CD4-positive, CD25-positive, alpha-beta regulatory T cell (primary cell): ENCODE measurements around the gene RBM46. TPM values are rescaled to one million over a fixed set of nuclear protein-coding genes. Genes with fewer than 3 reads are reported as not detected.

Source experiments
- ATAC-seq, 2 donors: fragments of 150-1000 bp; cut with Tn5 transposase; one replicate each; pipeline ENCODE4 v1.10.0; 2021; ENCODE audit warnings: low read depth in 2 of 2, moderate number of reproducible peaks in 2 of 2, moderate library complexity in 1 of 2
- DNase-seq, 3 donors: peaks; one replicate each; pipeline versions ENCODE4 v3.0.0 to v3.0.0-alpha.2; 2012 to 2022; ENCODE audit warnings: mixed read lengths in 1 of 3
- H3K27ac ChIP-seq: one replicate; pipeline ENCODE4 v1.7.0; 2013; ENCODE audit warnings: mild to moderate bottlenecking, low read length; ENCODE audit not compliant: insufficient read depth, poor library complexity, severe bottlenecking
- H3K27me3 ChIP-seq: one replicate; pipeline ENCODE4 v1.7.0; 2013; ENCODE audit warnings: low read length; ENCODE audit not compliant: control insufficient read depth, insufficient read depth
- H3K36me3 ChIP-seq: one replicate; pipeline ENCODE4 v1.7.0; 2013; ENCODE audit warnings: mild to moderate bottlenecking, low read length, moderate library complexity; ENCODE audit not compliant: control insufficient read depth, insufficient read depth
- H3K4me1 ChIP-seq: 2 replicates; pipeline ENCODE4 v1.7.0; 2013; ENCODE audit warnings: mild to moderate bottlenecking, low read length; ENCODE audit not compliant: insufficient read depth, control insufficient read depth, poor library complexity, severe bottlenecking
- H3K4me3 ChIP-seq: one replicate; pipeline ENCODE4 v1.7.0; 2013; ENCODE audit warnings: low read depth, mild to moderate bottlenecking, low read length, moderate library complexity
- H3K9me3 ChIP-seq, 2 experiments: 1 replicate in 1 of 2; 2 replicates in 1 of 2; pipeline ENCODE4 v1.7.0; 2013; ENCODE audit warnings: low read length in 2 of 2, mild to moderate bottlenecking in 1 of 2, moderate library complexity in 1 of 2; ENCODE audit not compliant: control insufficient read depth in 2 of 2
- H3K27ac Mint-ChIP-seq, 3 donors: one replicate each; pipeline ENCODE4 v1.8.0; 2020 to 2022; ENCODE audit warnings: mild to moderate bottlenecking in 3 of 3, mixed read lengths in 3 of 3, moderate library complexity in 2 of 3
- H3K27me3 Mint-ChIP-seq: one replicate; pipeline ENCODE4 v1.8.0; 2022; ENCODE audit warnings: mild to moderate bottlenecking, mixed read lengths
- H3K36me3 Mint-ChIP-seq: one replicate; pipeline ENCODE4 v1.8.0; 2020; ENCODE audit warnings: mixed read lengths
- H3K4me1 Mint-ChIP-seq, 4 donors: one replicate each; pipeline ENCODE4 v1.8.0; 2020 to 2022; ENCODE audit warnings: mixed read lengths in 4 of 4, mild to moderate bottlenecking in 1 of 4
- H3K4me3 Mint-ChIP-seq, 4 donors: one replicate each; pipeline ENCODE4 v1.8.0; 2020 to 2022; ENCODE audit warnings: mild to moderate bottlenecking in 4 of 4, mixed read lengths in 4 of 4, moderate library complexity in 3 of 4
- H3K9me3 Mint-ChIP-seq, 7 donors: one replicate each; pipeline ENCODE4 v1.8.0; 2020 to 2022; ENCODE audit warnings: mixed read lengths in 7 of 7, mild to moderate bottlenecking in 3 of 7, moderate library complexity in 2 of 7
- polyA plus RNA-seq, 4 donors: library from polyadenylated mRNA; unstranded; fragments of 300-500 nt; fragmentation: Illumina TruSeq; gene quantifications; one replicate each; pipeline ENCODE4 v1.2.3, GENCODE V29; 2021
- total RNA-seq: library from RNA; stranded (reverse); gene quantifications from one replicate; pipeline ENCODE4 v1.2.3, GENCODE V29; 2022

Gene RBM46
- total and polyA plus RNA-seq, 5 donors from 2014 or later = not detected

DNA sequence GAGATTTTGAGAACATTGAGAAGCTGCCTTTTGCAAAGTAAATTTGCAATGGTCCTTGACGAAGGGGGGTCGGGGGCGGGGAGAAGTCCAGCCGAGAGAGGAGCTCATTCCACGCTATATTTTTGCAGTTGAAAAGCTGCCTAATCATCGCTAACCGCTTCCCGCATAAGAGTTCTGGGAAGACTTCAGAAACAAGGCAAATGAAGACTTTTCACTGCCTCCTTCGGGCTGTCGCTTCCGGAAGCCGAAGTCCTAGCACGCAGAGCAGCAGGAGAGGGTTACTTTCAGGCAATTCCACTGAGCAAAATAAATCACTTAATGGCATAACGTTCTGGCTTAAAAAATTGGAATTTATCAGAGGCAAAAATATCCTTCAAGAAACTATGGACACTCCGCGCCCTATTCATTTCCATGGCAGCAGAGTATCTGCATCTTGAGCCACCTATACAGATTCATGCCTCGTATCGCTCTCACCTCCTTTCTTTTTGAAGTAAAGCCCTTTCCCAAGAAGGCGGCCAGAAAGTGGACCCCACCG is 39.9 kb upstream of the RBM46 start:
- Mint-ChIP-seq H3K9me3 (peaks cover 0 to 9% (median 0%) of the 10 kb centered on the region in 7 donors), H3K4me3 (peak overlapping the region in 1 of 4 donors; percentile 50), H3K36me3 (no peaks in the 10 kb centered on the region), H3K27me3 (peaks cover 47% of the 10 kb centered on the region), H3K27ac (no peak overlapping the region), H3K4me1 (peaks cover 0 to 22% (median 4%) of the 10 kb centered on the region in 4 donors)
- no peaks in the 10 kb centered on the region for H3K9me3 ChIP-seq
- no peak for ATAC-seq
- H3K27ac ChIP-seq = no peak overlapping the region
- DNase-seq = no peak
- H3K36me3 ChIP-seq = no peaks in the 10 kb centered on the region
- H3K4me3 ChIP-seq = no peak overlapping the region
- peaks cover 17% of the 10 kb centered on the region for H3K27me3 ChIP-seq
- H3K4me1 ChIP-seq = peaks cover 9% of the 10 kb centered on the region

DNA sequence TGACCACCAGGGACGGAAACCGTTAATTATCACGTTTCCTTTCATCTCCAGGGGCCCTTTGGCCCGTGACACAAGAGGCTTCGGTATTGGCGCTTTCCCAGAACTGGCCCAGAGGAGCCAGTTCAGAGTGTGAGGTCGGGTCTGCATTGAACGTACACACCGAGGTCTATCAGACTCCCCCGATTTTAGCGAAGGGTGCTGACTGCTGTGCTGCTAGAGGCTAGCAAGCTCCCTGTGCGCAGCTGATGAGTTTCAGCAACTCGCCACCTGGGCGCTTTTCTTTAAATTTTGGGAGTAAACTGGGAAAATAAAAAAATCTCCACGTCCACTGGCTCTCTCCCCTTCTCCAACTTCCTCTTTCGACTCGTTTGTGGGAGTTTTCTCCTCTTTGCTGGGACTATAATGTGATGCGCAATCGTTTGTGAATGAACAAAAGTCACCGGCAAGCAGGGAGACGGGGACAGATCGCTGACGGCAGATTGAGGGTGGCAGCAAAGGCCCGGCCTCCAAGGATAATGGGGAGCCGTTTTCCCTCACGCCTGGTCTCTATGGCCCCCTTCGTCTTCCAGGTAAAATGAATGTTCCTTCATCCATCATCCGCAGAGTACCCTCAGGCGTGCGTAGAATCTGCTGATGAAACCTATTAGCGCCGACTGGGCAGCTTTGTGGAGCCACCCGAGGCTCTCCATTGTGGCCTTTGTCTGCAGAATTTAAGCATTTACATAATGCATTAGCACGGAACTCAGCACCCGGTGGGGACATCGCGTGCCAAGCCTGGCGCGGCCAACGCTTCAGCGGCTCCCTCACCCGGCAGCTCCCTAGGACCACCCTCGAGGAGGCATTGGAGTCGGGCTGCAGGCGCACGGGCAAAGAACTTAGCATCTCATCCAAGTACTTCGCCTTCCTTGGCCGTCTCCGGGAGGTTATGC is 38.9 kb upstream of the RBM46 start:
- peaks cover 9% of the 10 kb centered on the region for H3K4me1 ChIP-seq
- H3K27me3 ChIP-seq = peaks cover 17% of the 10 kb centered on the region
- H3K9me3 Mint-ChIP-seq = peaks cover 0 to 11% (median 0%) of the 10 kb centered on the region in 7 donors
- H3K27ac ChIP-seq = no peak overlapping the region
- H3K4me3 ChIP-seq = no peak overlapping the region
- peak in 1 of 3 donors; percentile 1 for DNase-seq
- H3K4me1 Mint-ChIP-seq = peaks cover 0 to 22% (median 4%) of the 10 kb centered on the region in 4 donors
- ATAC-seq = no peak
- H3K9me3 ChIP-seq = no peaks in the 10 kb centered on the region
- no peaks in the 10 kb centered on the region for H3K36me3 Mint-ChIP-seq
- peak overlapping the region in 2 of 4 donors; percentile 29 to 91 for H3K4me3 Mint-ChIP-seq
- peak overlapping the region in 1 of 3 donors; percentile 14 for H3K27ac Mint-ChIP-seq
- peaks cover 52% of the 10 kb centered on the region for H3K27me3 Mint-ChIP-seq
- H3K36me3 ChIP-seq = no peaks in the 10 kb centered on the region

DNA sequence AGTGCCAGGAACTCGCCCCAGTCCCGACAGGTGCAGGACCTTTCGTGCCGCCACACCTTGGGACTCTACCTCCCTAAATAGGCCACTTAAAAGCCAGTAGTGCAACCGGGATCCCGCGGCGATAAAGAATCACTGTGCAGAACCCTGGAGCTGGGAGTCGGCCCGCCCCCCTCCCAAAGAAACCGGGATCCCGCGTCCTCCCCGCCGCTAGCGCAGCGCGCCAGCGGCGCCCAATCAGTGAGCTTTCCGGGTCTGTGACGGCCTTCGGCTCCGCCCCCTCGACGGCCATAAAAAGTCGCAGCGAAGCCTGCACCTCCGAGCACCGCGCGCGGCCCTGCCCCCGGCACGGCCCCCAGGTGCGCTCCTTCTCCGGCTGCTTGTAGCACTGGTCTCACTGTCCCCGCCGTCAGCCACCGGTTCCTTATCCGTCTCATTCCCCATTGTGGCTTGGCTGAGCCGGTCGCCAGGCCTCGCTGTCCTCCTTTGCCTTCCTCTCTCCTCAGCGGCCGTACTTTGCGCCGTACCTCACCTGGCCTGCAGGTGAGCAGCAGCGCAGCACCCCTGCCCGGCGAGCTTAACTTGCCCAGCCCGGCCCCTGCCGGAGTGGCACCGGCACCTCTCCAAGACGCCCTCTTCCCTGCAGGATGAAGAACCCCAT is 37.3 kb upstream of the RBM46 start, which contains the start of gene LRAT:
LRAT (plus strand) TSS at position 318 of the 658 bp plus-strand sequence; CDS start at position 645, 327 bp downstream.
- ATAC-seq = no peak
- Mint-ChIP-seq H3K9me3 (peaks cover 0 to 12% (median 0%) of the 10 kb centered on the region in 7 donors), H3K4me3 (peak within 1 kb of the TSS; percentile 54 to 90 (median 86)), H3K36me3 (no peaks in the 10 kb centered on the region), H3K4me1 (peaks cover 0 to 22% (median 4%) of the 10 kb centered on the region in 4 donors), H3K27me3 (peaks cover 65% of the 10 kb centered on the region), H3K27ac (no peak within 1 kb of the TSS)
- Histone ChIP-seq H3K36me3 (no peaks in the 10 kb centered on the region), H3K27me3 (peaks cover 17% of the 10 kb centered on the region), H3K4me3 (peak within 1 kb of the TSS; percentile 37), H3K9me3 (no peaks in the 10 kb centered on the region), H3K4me1 (peaks cover 9% of the 10 kb centered on the region), H3K27ac (no peak within 1 kb of the TSS)
- peak; percentile 3 to 43 (median 10) for DNase-seq

DNA sequence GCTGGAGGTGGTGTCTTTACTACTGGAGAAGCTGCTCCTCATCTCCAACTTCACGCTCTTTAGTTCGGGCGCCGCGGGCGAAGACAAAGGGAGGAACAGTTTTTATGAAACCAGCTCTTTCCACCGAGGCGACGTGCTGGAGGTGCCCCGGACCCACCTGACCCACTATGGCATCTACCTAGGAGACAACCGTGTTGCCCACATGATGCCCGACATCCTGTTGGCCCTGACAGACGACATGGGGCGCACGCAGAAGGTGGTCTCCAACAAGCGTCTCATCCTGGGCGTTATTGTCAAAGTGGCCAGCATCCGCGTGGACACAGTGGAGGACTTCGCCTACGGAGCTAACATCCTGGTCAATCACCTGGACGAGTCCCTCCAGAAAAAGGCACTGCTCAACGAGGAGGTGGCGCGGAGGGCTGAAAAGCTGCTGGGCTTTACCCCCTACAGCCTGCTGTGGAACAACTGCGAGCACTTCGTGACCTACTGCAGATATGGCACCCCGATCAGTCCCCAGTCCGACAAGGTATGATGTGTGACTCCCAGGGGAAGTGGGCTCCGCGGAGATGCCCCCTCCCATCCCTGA is 36.6 kb upstream of the RBM46 start:
- no peak overlapping the region for H3K4me3 ChIP-seq
- H3K27me3 ChIP-seq = peaks cover 17% of the 10 kb centered on the region

DNA sequence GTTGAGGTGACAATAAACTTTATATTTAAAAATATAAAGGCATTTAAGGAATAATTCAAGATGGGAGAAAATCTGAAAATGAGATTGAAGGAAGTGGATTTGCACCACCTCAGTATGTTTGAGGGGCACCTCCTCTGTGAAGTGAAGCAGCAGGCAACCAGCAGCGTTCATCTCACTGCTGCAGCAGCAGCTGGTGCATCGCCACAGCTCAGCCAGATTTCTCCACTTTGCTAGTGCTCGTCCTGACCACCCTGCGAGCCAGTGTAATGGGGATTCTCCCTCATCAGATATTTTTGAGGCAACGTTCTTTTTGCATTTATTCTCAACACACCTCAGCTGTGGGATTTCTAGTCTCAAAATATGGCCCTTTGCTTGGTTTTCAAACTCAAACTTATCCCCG is 23.4 kb upstream of the RBM46 start:
- H3K27ac ChIP-seq = no peak overlapping the region
- Mint-ChIP-seq H3K36me3 (no peaks in the 10 kb centered on the region), H3K9me3 (peaks cover 0 to 4% (median 0%) of the 10 kb centered on the region in 7 donors), H3K4me1 (no peaks in the 10 kb centered on the region), H3K27me3 (peaks cover 12% of the 10 kb centered on the region), H3K27ac (no peak overlapping the region), H3K4me3 (no peak overlapping the region)
- H3K36me3 ChIP-seq = no peaks in the 10 kb centered on the region
- H3K27me3 ChIP-seq = no peaks in the 10 kb centered on the region
- DNase-seq (no peak), ATAC-seq (no peak)
- H3K4me1 ChIP-seq = no peaks in the 10 kb centered on the region
- no peak overlapping the region for H3K4me3 ChIP-seq
- no peaks in the 10 kb centered on the region for H3K9me3 ChIP-seq

More for the DNA sequence above, 36.6 kb upstream of the RBM46 start:
- Mint-ChIP-seq H3K27me3 (peaks cover 70% of the 10 kb centered on the region), H3K36me3 (no peaks in the 10 kb centered on the region), H3K4me3 (peak overlapping the region in 3 of 4 donors; percentile 83 to 88 (median 87)), H3K9me3 (peaks cover 0 to 12% (median 0%) of the 10 kb centered on the region in 7 donors), H3K4me1 (peaks cover 0 to 22% (median 4%) of the 10 kb centered on the region in 4 donors), H3K27ac (no peak overlapping the region)
- ATAC-seq = no peak
- H3K9me3 ChIP-seq = no peaks in the 10 kb centered on the region
- no peaks in the 10 kb centered on the region for H3K36me3 ChIP-seq
- DNase-seq = peak in 1 of 3 donors; percentile 2
- peaks cover 9% of the 10 kb centered on the region for H3K4me1 ChIP-seq
- no peak overlapping the region for H3K27ac ChIP-seq

- no peak overlapping the region for H3K27ac ChIP-seq
- DNase-seq (no peak), ATAC-seq (no peak)
- no peak overlapping the region for H3K27ac Mint-ChIP-seq
- H3K36me3 ChIP-seq = no peaks in the 10 kb centered on the region
- no peak overlapping the region for H3K4me3 Mint-ChIP-seq
- H3K36me3 Mint-ChIP-seq = no peaks in the 10 kb centered on the region
- peaks cover 0 to 4% (median 0%) of the 10 kb centered on the region in 7 donors for H3K9me3 Mint-ChIP-seq
- H3K4me3 ChIP-seq = no peak overlapping the region
- no peaks in the 10 kb centered on the region for H3K4me1 Mint-ChIP-seq
- H3K27me3 Mint-ChIP-seq = peaks cover 9% of the 10 kb centered on the region
- H3K27me3 ChIP-seq = no peaks in the 10 kb centered on the region
- H3K4me1 ChIP-seq = no peaks in the 10 kb centered on the region
- H3K9me3 ChIP-seq = no peaks in the 10 kb centered on the region
Measured at GRCh38 chr4:154760895-154761294, 20.2 kb upstream of the RBM46 start.

DNA sequence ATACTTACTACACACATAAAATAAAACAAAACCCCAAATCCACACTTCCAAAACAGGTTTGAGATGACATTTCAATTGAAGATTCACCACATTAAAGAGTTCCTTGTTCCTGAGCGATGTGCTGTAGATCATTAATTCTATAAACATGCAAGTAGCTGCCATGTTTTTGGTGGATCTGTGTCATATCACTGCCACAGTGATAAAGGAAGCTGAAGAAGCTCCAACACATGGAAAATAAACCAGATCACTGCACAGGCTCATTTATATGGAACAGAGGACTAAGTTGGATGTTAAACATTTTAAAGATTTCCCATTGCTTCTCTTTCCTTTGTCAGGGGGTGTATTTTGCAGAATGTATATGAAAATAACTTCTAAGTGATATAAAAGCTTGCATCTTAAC is 2.8 kb upstream of the RBM46 start:
- Histone ChIP-seq H3K27me3 (no peaks in the 10 kb centered on the region), H3K9me3 (no peaks in the 10 kb centered on the region), H3K27ac (no peak overlapping the region), H3K36me3 (no peaks in the 10 kb centered on the region), H3K4me3 (no peak overlapping the region), H3K4me1 (no peaks in the 10 kb centered on the region)
- ATAC-seq (no peak), DNase-seq (no peak)
- Mint-ChIP-seq H3K27ac (no peak overlapping the region), H3K36me3 (no peaks in the 10 kb centered on the region), H3K27me3 (peaks cover 4% of the 10 kb centered on the region), H3K4me1 (no peaks in the 10 kb centered on the region), H3K9me3 (peaks cover 0 to 6% (median 0%) of the 10 kb centered on the region in 7 donors), H3K4me3 (no peak overlapping the region)
